HG03558 (cell line): Measurements from ENCODE around the gene C2CD4B.

Experiments
- ATAC-seq: cut with Tn5 transposase; IDR thresholded peaks from one replicate; pipeline ENCODE4 v1.9.1; 2021; ENCODE audit warnings: moderate number of reproducible peaks; ENCODE audit not compliant: unreplicated experiment; ENCODE audit errors: extremely low read depth

C2CD4B gene

GRCh38 chr15:62165104-62165792 lies at the start of gene C2CD4B:
C2CD4B (minus strand) TSS chr15:62165285; CDS start chr15:62164984, 301 bp downstream.
- no peak for ATAC-seq

DNA sequence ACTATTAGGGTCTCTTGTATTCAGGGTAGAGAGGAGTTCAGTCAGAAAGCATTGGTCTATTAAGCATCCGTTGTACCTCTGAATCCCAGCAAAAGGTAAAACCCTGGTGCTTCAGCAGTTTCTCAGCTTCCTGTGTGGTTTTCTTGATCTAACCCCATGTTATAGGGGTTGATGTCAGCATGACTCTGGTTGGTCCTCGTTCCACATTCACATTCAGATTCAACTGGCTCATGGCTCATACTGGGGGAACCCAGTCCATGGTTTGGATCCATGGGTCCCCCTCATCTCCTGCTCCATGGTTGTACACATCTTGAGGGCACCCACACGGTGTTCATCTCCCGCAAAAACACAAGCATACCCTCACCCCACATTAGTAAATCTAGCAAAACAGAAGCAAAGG lies 47.7 kb upstream of the C2CD4B start:
- no peak for ATAC-seq

GRCh38 chr15:62211348-62211747 lies 46.3 kb upstream of the C2CD4B start:
- no peak for ATAC-seq

- no peak for ATAC-seq
Observed at GRCh38 chr15:62209821-62210220, 44.7 kb upstream of the C2CD4B start.

- no peak for ATAC-seq
Observed at GRCh38 chr15:62209322-62209721, 44.2 kb upstream of the C2CD4B start.

GRCh38 chr15:62208884-62209283 lies 43.8 kb upstream of the C2CD4B start:
- no peak for ATAC-seq

DNA sequence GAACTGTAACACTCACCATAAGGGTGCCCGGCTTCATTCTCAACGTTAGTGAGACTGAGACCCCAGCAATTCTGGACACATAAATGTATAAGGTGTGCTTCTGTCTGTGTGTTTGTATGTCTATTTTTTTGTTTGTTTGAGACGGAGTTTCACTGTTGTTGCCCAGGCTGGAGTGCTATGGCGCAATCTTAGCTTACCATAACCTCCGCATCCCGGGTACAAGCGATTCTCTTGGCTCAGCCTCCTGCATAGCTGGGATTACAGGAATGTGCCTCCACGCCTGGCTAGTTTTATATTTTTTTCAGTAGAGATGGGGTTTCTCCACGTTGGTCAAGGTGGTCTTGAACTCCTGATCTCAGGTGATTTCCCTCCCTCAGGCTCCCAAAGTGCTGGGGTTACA lies 43.3 kb upstream of the C2CD4B start:
- no peak for ATAC-seq

GRCh38 chr15:62190675-62191074 lies 25.6 kb upstream of the C2CD4B start:
- no peak for ATAC-seq

DNA sequence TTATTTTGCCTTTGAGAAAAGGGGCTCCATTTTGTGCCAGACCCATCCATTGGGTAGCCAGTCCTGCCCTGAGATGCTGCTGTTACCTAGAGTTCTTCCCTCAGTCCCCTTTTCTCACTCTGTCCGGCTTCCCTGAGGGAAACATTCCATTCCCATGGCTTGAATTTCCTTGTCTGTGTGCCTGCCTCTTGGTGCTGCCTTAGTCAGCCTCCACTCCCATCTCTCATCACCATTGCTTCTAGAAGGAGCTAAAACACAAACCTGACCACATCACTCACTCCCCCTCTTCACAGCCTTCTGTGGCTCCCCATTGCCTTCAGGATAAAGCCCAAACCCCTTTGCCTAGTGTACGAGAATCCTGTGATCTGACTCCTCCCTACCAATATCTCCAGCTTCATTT lies 25.2 kb upstream of the C2CD4B start:
- ATAC-seq = no peak

DNA sequence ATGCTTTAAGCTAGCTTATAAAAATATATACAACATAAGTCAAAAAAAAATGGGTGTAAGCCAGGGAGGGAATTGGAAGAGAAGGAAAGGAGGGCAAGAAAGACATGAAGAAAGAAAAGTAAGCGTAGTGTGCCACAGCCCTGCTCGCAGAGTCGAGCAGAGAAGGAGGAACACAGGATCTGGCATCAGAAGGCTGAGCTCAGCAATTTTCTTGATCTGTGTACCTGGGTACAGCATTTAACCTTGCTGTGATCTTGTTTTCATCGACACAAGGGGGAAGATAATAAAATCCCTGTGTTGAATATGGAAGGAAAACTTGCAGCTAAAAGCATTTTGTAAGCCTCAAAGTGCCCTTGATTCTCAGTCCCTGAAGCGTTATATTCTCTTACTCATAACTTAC lies 23.7 kb upstream of the C2CD4B start:
- ATAC-seq = no peak

- no peak for ATAC-seq
Observed at GRCh38 chr15:62187910-62188309, 22.8 kb upstream of the C2CD4B start.

GRCh38 chr15:62187425-62187824 lies 22.3 kb upstream of the C2CD4B start:
- no peak for ATAC-seq

DNA sequence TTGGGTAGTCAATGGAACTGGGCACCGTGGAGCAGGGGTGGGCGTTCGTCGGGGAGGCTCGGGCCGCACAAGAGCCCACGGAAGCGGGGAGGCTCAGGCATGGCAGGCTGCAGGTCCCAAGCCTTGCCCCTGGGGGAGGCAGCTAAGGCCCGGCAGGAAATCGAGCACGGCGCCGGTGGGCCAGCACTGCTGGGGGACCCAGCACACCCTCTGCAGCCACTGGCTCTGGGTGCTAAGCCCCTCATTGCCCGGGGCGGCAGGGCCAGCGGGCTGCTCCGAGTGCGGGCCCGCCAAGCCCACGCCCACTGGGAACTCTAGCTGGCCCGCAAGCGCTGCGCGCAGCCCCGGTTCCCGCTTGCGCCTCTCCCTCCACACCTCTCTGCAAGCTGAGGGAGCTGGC lies 21.5 kb upstream of the C2CD4B start:
- ATAC-seq = no peak

- ATAC-seq = no peak
Observed at GRCh38 chr15:62183130-62183529, 18.0 kb upstream of the C2CD4B start.

- ATAC-seq = no peak
Observed at GRCh38 chr15:62173215-62173614, 8.1 kb upstream of the C2CD4B start.

DNA sequence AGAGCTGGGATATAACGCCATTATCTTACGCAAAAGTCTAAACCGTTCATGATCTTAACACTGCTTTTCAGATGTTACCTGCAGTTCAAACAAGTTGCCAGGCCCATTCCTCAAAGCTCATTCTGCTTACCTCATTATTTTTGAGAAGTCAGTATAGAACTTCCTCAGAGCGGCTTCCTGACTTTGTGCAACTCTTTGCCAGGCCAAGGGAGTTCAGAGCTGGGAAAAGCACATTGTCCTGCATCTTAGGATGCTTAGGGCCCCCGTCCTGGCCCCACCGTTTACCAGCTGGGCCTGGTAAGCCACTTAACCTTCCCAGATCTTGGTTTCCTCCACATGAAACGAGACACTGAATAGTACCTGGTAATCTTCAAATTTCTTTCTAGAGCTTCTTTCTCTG lies 6.8 kb upstream of the C2CD4B start:
- no peak for ATAC-seq

GRCh38 chr15:62165793-62166375 lies 799 bp upstream of the C2CD4B start:
- ATAC-seq = no peak

GRCh38 chr15:62164396-62165103 lies 535 bp downstream of the C2CD4B start:
- no peak for ATAC-seq

DNA sequence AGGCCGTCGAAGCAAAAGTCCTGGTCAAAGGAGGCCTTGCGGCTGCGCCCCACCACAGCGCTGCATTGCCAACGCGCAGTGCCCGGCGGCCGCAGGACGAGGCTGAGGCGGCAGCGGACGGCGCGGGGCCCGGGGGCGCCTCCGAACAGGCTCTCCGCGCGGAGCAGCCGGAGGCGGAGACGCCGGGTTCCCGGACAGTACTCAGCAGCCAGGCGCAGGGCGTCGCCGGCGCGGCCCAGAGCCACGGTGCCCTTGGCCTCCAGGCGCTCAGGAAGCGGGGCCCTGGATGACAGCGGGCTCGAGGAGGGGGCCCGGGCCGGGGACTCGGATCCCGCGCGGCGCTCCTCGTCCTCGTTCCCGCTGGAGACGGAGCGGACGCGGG lies 1.1 kb downstream of the C2CD4B start:
- no peak for ATAC-seq

DNA sequence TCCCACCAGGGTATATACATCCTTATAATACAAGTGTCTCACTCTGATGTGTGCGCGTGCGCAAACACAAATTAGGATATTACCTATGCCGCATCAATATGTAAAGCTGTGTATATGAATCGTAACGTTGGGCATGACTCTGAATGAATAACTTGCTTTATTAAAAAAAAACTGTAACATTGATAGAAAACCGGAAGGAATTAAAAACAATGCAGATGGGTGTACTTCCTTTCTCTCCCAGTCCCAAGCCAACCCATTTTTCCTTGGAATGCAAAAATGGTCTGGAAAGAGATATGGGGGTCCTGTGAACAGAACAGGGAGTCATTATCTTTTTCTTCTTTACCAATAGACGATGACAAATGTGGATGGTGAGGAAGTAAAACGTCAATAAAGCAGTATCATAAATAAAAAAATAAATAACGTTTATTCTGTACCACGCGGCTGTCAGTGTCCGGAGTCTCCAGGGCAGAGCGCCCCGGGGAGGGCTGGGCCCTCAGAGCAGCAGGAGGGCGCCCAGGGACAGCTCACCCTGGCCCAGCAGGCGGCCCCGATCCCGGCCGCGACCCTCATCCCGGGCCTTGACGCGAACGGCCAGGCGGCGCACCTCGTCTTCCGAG lies 1.6 kb downstream of the C2CD4B start:
- no peak for ATAC-seq

GRCh38 chr15:62153228-62153627 lies 11.9 kb downstream of the C2CD4B start:
- no peak for ATAC-seq
